ENCODE measurements around the gene KANSL3. TPM values are rescaled to one million over a fixed set of nuclear protein-coding genes. Genes with fewer than 3 reads are reported as not detected.

The KANSL3 gene
- polyA plus RNA-seq, 1 donor (not counting 4 experiments of a cell fraction or from before 2014, with no cell fraction given), result 11.4 TPM

- DNase-seq (ENCODE audit: low read depth, low spot score) (no peak), FAIRE-seq (no peak)
- Histone ChIP-seq H4K20me1 (ENCODE audit: control insufficient read depth, extremely low read depth, insufficient read depth, low read length) (no peaks in the 10 kb centered on the region), H3K4me2 (ENCODE audit: control insufficient read depth, extremely low read depth, insufficient read depth, low read depth, low read length) (no peak overlapping the region), H3K27me3 (ENCODE audit: control insufficient read depth, extremely low read depth, insufficient read depth, low read length) (no peaks in the 10 kb centered on the region), H3K27ac (ENCODE audit: control insufficient read depth, insufficient read depth, low read length) (no peak overlapping the region), H2AFZ (ENCODE audit: control insufficient read depth, low read length) (no peak overlapping the region), H3K9me3 (ENCODE audit: control insufficient read depth, low read depth, low read length) (no peaks in the 10 kb centered on the region), H3K9ac (ENCODE audit: control insufficient read depth, extremely low read depth, insufficient read depth, low read length) (no peak overlapping the region), H3K36me3 (ENCODE audit: control insufficient read depth in 2 of 2, extremely low read depth in 1 of 2, insufficient read depth in 2 of 2, low read length in 2 of 2) (no peaks in the 10 kb centered on the region), H3K79me2 (ENCODE audit: control insufficient read depth, insufficient read depth, low read length) (no peaks in the 10 kb centered on the region), H3K4me1 (ENCODE audit: control insufficient read depth, extremely low read depth, insufficient read depth, low read length) (no peaks in the 10 kb centered on the region), H3K9me1 (ENCODE audit: control insufficient read depth, extremely low read depth, insufficient read depth, low read length) (no peaks in the 10 kb centered on the region), H3K4me3 (ENCODE audit: control insufficient read depth in 2 of 3, extremely low read depth in 1 of 3, insufficient read depth in 2 of 3, low read depth in 1 of 3, low read length in 3 of 3) (no peak overlapping the region)
- dilution Hi-C loops (cut with MboI; ENCODE audit: extremely low pct_ligation_motif_present, low sequenced_read_pairs), result no loop called here
- TF ChIP-seq CTCF (optimal IDR thresholded peaks at IDR 0.05 in 1 of 3, IDR thresholded peaks at IDR 0.05 in 1 of 3, conservative IDR thresholded peaks at IDR 0.05 in 1 of 3; ENCODE audit: extremely low read depth in 1 of 3, insufficient read depth in 2 of 3, low read length in 3 of 3) (peak in 1 of 3 experiments; percentile 10), EZH2 (IDR thresholded peaks at IDR 0.05; ENCODE audit: low read length) (no peak)
These were observed 90.9 kb downstream of the KANSL3 start for GRCh38 chr2:96547203-96547641.

- no peak overlapping the region for H3K4me2 ChIP-seq (ENCODE audit: control insufficient read depth, extremely low read depth, insufficient read depth, low read depth, low read length)
- no peaks in the 10 kb centered on the region for H3K4me1 ChIP-seq (ENCODE audit: control insufficient read depth, extremely low read depth, insufficient read depth, low read length)
- H3K9me1 ChIP-seq (ENCODE audit: control insufficient read depth, extremely low read depth, insufficient read depth, low read length), result no peaks in the 10 kb centered on the region
- FAIRE-seq, result no peak
- H2AFZ ChIP-seq (ENCODE audit: control insufficient read depth, low read length), result no peak overlapping the region
- H3K9ac ChIP-seq (ENCODE audit: control insufficient read depth, extremely low read depth, insufficient read depth, low read length), result no peak overlapping the region
- H3K4me3 ChIP-seq (ENCODE audit: control insufficient read depth in 2 of 3, extremely low read depth in 1 of 3, insufficient read depth in 2 of 3, low read depth in 1 of 3, low read length in 3 of 3), result no peak overlapping the region
- H3K79me2 ChIP-seq (ENCODE audit: control insufficient read depth, insufficient read depth, low read length), result no peaks in the 10 kb centered on the region
- H3K9me3 ChIP-seq (ENCODE audit: control insufficient read depth, low read depth, low read length), result no peaks in the 10 kb centered on the region
- H3K27me3 ChIP-seq (ENCODE audit: control insufficient read depth, extremely low read depth, insufficient read depth, low read length), result no peaks in the 10 kb centered on the region
- dilution Hi-C loops (cut with MboI; ENCODE audit: extremely low pct_ligation_motif_present, low sequenced_read_pairs), result no loop called here
- TF ChIP-seq EZH2 (IDR thresholded peaks at IDR 0.05; ENCODE audit: low read length) (no peak), CTCF (optimal IDR thresholded peaks at IDR 0.05 in 1 of 3, IDR thresholded peaks at IDR 0.05 in 1 of 3, conservative IDR thresholded peaks at IDR 0.05 in 1 of 3; ENCODE audit: extremely low read depth in 1 of 3, insufficient read depth in 2 of 3, low read length in 3 of 3) (no peak)
- no peak for DNase-seq (ENCODE audit: low read depth, low spot score)
- no peak overlapping the region for H3K27ac ChIP-seq (ENCODE audit: control insufficient read depth, insufficient read depth, low read length)
- H4K20me1 ChIP-seq (ENCODE audit: control insufficient read depth, extremely low read depth, insufficient read depth, low read length), result no peaks in the 10 kb centered on the region
- H3K36me3 ChIP-seq (ENCODE audit: control insufficient read depth in 2 of 2, extremely low read depth in 1 of 2, insufficient read depth in 2 of 2, low read length in 2 of 2), result no peaks in the 10 kb centered on the region
These were observed 91.3 kb downstream of the KANSL3 start for GRCh38 chr2:96546797-96547196.
